Ishikawa (cell line): Measurements from ENCODE around the gene R3HDM2.

ENCODE experiments used
- CEBPB ChIP-seq: IDR thresholded peaks from 2 replicates; pipeline ENCODE4 v1.6.1; 2012
- CREB1 ChIP-seq: IDR thresholded peaks from 2 replicates; pipeline ENCODE4 v1.6.1; 2012; ENCODE audit warnings: low read depth
- EGR1 ChIP-seq: IDR thresholded peaks from 2 replicates; pipeline ENCODE4 v1.6.1; 2012
- EP300 ChIP-seq: IDR thresholded peaks from 2 replicates; pipeline ENCODE4 v1.6.1; 2012; ENCODE audit warnings: borderline replicate concordance
- FOXM1 ChIP-seq: IDR thresholded peaks from 2 replicates; pipeline ENCODE4 v1.6.1; 2012; ENCODE audit warnings: low read depth, borderline replicate concordance
- RAD21 ChIP-seq: IDR thresholded peaks from 2 replicates; pipeline ENCODE4 v1.6.1; 2012; ENCODE audit warnings: low read depth
- TCF12 ChIP-seq: IDR thresholded peaks from 2 replicates; pipeline ENCODE4 v1.6.1; 2012; ENCODE audit warnings: low read depth
- YY1 ChIP-seq: IDR thresholded peaks from 2 replicates; pipeline ENCODE4 v1.6.1; 2012; ENCODE audit warnings: low read depth
- ZBTB7A ChIP-seq: IDR thresholded peaks from 2 replicates; pipeline ENCODE4 v1.6.1; 2012; ENCODE audit warnings: low read depth
- TF ChIP-seq, protein P1 (sequence below): IDR thresholded peaks from 2 replicates; pipeline ENCODE4 v1.6.1; 2012
- TF ChIP-seq, protein P2 (sequence below): IDR thresholded peaks from 2 replicates; pipeline ENCODE4 v1.6.1; 2012
- TF ChIP-seq, protein P3 (sequence below): IDR thresholded peaks from 2 replicates; pipeline ENCODE4 v1.6.1; 2012; ENCODE audit warnings: low read depth, mild to moderate bottlenecking

DNA sequence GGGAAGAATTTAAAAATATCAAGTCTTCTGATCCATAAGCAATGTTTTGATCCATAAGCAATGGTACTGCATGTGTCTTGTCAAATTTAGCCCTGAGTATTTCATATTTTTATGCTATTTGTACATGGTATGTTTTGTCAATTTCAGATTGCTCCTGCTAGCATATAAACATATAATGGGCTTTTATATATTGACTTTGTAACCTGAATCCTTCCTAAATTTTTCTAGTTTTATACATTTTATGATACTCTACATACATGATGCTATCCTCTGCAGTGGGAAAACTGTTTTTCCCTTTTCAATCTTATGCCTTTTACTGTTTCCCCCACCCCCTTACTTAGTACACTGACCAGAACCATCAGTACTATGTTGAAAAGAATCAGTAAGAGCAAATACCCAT is 75.1 kb downstream of the R3HDM2 start:
- TF ChIP-seq EGR1 (no peak), RAD21 (no peak), ZBTB7A (no peak), CEBPB (no peak), YY1 (no peak), EP300 (no peak), CREB1 (no peak), FOXM1 (no peak), TCF12 (no peak)
- TF ChIP-seq, protein P1, sequence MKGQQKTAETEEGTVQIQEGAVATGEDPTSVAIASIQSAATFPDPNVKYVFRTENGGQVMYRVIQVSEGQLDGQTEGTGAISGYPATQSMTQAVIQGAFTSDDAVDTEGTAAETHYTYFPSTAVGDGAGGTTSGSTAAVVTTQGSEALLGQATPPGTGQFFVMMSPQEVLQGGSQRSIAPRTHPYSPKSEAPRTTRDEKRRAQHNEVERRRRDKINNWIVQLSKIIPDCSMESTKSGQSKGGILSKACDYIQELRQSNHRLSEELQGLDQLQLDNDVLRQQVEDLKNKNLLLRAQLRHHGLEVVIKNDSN: no peak
- TF ChIP-seq, protein P2, sequence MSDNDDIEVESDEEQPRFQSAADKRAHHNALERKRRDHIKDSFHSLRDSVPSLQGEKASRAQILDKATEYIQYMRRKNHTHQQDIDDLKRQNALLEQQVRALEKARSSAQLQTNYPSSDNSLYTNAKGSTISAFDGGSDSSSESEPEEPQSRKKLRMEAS: no peak
- TF ChIP-seq, protein P3, sequence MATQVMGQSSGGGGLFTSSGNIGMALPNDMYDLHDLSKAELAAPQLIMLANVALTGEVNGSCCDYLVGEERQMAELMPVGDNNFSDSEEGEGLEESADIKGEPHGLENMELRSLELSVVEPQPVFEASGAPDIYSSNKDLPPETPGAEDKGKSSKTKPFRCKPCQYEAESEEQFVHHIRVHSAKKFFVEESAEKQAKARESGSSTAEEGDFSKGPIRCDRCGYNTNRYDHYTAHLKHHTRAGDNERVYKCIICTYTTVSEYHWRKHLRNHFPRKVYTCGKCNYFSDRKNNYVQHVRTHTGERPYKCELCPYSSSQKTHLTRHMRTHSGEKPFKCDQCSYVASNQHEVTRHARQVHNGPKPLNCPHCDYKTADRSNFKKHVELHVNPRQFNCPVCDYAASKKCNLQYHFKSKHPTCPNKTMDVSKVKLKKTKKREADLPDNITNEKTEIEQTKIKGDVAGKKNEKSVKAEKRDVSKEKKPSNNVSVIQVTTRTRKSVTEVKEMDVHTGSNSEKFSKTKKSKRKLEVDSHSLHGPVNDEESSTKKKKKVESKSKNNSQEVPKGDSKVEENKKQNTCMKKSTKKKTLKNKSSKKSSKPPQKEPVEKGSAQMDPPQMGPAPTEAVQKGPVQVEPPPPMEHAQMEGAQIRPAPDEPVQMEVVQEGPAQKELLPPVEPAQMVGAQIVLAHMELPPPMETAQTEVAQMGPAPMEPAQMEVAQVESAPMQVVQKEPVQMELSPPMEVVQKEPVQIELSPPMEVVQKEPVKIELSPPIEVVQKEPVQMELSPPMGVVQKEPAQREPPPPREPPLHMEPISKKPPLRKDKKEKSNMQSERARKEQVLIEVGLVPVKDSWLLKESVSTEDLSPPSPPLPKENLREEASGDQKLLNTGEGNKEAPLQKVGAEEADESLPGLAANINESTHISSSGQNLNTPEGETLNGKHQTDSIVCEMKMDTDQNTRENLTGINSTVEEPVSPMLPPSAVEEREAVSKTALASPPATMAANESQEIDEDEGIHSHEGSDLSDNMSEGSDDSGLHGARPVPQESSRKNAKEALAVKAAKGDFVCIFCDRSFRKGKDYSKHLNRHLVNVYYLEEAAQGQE: no peak
